ENCODE results near the gene GRID2IP. TPM values are rescaled to one million over a fixed set of nuclear protein-coding genes. Genes with fewer than 3 reads are reported as not detected.
"Not testable (repeated sequence)": the region's sequence is repeated elsewhere in the genome, so short reads cannot be mapped to it uniquely, and the experiment has no call there.

GRID2IP gene
- total RNA-seq, 2 donors from 2014 or later = 0.37 to 0.45 TPM

DNA sequence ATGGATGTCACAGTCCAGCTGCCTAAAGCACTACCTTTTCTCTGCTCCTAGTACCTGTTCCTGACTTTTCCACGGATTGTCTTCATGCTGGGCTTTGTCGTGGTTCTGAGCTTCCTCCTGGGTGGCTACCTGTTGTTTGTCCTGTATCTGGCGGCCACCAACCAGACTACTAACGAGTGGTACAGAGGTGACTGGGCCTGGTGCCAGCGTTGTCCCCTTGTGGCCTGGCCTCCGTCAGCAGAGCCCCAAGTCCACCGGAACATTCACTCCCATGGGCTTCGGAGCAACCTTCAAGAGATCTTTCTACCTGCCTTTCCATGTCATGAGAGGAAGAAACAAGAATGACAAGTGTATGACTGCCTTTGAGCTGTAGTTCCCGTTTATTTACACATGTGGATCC lies 37.3 kb upstream of the GRID2IP start:
- TF ChIP-seq, protein P1, sequence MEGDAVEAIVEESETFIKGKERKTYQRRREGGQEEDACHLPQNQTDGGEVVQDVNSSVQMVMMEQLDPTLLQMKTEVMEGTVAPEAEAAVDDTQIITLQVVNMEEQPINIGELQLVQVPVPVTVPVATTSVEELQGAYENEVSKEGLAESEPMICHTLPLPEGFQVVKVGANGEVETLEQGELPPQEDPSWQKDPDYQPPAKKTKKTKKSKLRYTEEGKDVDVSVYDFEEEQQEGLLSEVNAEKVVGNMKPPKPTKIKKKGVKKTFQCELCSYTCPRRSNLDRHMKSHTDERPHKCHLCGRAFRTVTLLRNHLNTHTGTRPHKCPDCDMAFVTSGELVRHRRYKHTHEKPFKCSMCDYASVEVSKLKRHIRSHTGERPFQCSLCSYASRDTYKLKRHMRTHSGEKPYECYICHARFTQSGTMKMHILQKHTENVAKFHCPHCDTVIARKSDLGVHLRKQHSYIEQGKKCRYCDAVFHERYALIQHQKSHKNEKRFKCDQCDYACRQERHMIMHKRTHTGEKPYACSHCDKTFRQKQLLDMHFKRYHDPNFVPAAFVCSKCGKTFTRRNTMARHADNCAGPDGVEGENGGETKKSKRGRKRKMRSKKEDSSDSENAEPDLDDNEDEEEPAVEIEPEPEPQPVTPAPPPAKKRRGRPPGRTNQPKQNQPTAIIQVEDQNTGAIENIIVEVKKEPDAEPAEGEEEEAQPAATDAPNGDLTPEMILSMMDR (IDR thresholded peaks at IDR 0.05) = no peak
- H3K9ac ChIP-seq (ENCODE audit: low read depth in 2 of 2, low read length in 2 of 2) = no peak overlapping the region
- intact Hi-C loops (cut with DNase I) = no loop called here
- DNase-seq = no peak
- H3K9me3 ChIP-seq = no peaks in the 10 kb centered on the region
- H3K27ac ChIP-seq = no peak overlapping the region
- no peaks in the 10 kb centered on the region for H3K27me3 ChIP-seq
- H3K4me3 ChIP-seq = no peak overlapping the region
- H3K36me3 ChIP-seq = no peaks in the 10 kb centered on the region
- H3K4me1 ChIP-seq = peaks cover 11% of the 10 kb centered on the region

DNA sequence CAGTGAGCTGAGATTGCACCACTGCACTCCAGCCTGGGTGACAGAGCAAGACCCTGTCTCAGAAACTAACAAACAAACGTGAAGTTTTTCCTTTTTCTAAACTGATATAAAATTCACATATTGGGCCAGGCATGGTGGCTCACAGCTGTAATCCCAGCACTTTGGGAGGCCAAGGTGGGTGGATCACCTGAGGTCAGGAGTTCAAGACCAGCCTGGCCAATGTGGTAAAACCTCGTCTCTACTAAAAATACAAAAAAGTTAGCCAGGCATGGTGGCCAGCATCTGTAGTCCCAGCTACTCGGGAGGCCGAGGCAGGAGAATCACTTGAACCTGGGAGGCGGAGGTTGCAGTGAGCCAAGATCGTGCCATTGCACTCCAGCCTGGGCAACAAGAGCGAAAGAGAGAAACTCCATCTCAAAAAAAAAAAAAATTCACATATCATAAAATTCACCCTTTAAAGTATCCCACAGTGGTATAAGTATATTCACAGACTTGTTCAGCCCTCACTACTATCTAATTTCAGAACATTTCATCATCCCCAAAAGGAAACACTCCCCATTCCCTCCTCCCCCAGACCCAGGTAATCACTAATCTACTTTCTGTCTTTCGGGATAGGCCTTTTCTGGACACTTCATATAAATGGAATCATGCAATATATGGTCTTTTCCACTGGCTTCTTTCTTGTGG lies 34.6 kb upstream of the GRID2IP start:
- H3K9ac ChIP-seq (ENCODE audit: low read depth in 2 of 2, low read length in 2 of 2); H3K9me3 ChIP-seq; DNase-seq; H3K4me1 ChIP-seq; H3K4me3 ChIP-seq; H3K27ac ChIP-seq; intact Hi-C loops (cut with DNase I); H3K27me3 ChIP-seq: not testable (repeated sequence)
- peaks cover 14% of the 10 kb centered on the region for H3K36me3 ChIP-seq

DNA sequence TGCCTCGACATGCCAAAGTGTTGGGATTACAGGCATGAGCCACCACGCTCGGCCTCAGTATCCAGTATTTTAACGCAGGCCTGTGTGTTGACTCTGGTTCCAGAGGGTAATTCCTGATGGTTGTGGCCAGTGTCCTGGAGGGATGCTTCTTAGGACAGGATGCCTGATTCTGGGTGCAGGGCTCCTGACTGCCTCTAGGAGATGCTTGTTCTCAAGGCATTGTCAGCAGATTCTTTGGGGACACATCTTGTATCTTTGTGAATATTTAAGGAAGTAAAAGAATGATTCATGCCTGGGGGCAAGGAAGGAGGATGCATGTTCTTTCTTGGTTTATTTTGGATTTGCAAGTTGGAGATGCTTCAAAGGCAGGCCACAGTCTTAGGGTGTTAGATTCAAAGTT lies 28.2 kb upstream of the GRID2IP start:
- H3K9me3 ChIP-seq = no peaks in the 10 kb centered on the region
- no peaks in the 10 kb centered on the region for H3K4me1 ChIP-seq
- no peak overlapping the region for H3K27ac ChIP-seq
- peaks cover 14% of the 10 kb centered on the region for H3K36me3 ChIP-seq
- H3K27me3 ChIP-seq = no peaks in the 10 kb centered on the region
- no peak overlapping the region for H3K9ac ChIP-seq (ENCODE audit: low read depth in 2 of 2, low read length in 2 of 2)
- TF ChIP-seq, protein P1 (IDR thresholded peaks at IDR 0.05) = no peak
- no peak overlapping the region for H3K4me3 ChIP-seq
- no peak for DNase-seq
- intact Hi-C loops (cut with DNase I) = no loop called here

DNA sequence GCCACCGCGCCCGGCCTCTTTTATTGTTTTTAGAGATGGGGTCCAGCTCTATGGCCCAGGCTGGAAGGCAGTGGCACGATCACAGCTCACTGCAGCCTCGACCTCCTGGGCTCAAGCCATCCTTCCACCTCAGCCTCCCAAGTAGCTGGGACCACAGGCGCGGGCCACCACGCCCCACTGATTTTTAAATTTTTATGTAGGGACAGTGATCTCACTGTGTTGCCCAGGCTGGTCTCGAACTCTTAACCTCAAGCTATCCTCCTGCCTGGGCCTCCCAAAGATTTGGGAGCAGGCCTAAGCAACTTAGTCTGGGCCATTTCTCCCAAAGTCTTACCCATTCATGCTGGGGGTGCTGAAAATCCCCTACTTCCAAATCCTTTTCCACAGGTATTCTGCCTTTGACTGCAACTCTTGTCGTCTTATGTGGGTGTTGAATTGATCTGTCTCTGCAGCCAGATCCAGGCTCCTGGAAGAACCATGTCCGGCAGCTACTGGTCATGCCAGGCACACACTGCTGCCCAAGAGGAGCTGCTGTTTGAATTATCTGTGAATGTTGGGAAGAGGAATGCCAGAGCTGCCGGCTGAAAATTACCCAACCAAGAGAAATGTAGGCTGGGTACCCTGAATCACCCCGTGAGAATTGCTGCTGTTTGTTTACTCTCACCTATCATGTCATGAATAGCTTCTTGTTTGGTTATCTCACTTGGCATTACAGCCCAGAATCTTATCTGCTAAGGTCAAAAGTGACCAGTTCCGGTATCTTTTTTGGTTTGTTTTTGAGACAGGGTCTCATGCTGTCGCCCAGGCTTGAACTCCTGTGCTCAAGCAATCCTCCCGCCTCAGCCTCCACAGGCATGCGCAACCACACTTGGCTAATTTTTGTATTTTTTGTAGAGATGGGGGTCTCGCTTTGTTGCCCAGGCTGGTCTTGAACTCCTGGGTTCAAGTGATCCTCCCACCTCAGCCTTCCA lies 27.1 kb upstream of the GRID2IP start:
- H3K36me3 ChIP-seq = peaks cover 14% of the 10 kb centered on the region
- H3K9ac ChIP-seq (ENCODE audit: low read depth in 2 of 2, low read length in 2 of 2) = peak overlapping the region in 1 of 2 donors; percentile 76
- TF ChIP-seq, protein P1 (IDR thresholded peaks at IDR 0.05) = no peak
- H3K27ac ChIP-seq = no peak overlapping the region
- H3K4me3 ChIP-seq = peak overlapping the region; percentile 61
- DNase-seq = no peak
- no peaks in the 10 kb centered on the region for H3K27me3 ChIP-seq
- no peaks in the 10 kb centered on the region for H3K9me3 ChIP-seq
- intact Hi-C loops (cut with DNase I) = no loop called here
- no peaks in the 10 kb centered on the region for H3K4me1 ChIP-seq

DNA sequence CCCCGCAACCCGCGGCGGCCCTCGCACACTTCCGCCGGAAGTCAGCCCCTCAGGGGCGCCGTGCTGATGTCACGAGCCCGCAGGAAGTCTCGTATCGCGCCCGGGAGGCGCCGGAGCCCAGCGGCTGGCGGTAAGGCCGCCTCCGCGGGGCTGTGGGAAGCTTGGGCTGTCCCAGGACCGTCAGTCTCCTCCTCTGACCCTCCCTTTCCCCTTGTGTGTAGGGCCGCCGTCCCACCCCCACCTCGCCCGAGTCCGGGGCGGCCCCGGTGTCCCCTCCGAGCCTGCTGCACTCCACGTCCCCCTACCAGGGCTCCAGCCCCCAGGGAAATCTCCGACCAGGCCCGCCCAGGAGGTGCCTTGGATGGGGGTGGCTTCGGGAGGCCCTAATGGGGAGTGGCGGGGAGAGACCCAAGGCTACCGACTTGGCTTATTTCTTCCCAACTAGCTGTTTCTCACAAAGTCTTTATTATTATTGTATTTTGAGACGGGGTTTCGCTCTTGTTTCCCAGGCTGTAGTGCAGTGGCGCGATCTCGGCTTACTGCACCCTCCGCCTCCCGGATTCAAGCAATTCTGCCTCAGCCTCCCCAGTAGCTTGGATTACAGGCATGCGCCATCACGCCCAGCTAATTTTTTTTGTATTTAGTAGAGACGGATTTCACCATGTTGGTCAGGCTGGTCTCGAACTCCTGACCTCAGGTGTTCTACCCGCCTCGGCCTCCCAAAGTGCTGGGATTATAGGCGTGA lies 26.3 kb upstream of the GRID2IP start, which contains the start of gene ZDHHC4:
TSS of gene ZDHHC4 (plus strand) at position 86 of the 745 bp plus-strand sequence. CDS start 3,108 bp downstream, outside the sequence.
- Histone ChIP-seq H3K27ac (peak within 1 kb of the TSS; percentile 80), H3K36me3 (peaks cover 11% of the 10 kb centered on the region), H3K4me1 (no peaks in the 10 kb centered on the region), H3K4me3 (peak within 1 kb of the TSS; percentile 61), H3K27me3 (no peaks in the 10 kb centered on the region), H3K9ac (ENCODE audit: low read depth in 2 of 2, low read length in 2 of 2) (peak within 1 kb of the TSS; percentile 76 to 78), H3K9me3 (no peaks in the 10 kb centered on the region)
- intact Hi-C loops (cut with DNase I) = no loop called here
- TF ChIP-seq, protein P1 (IDR thresholded peaks at IDR 0.05) = no peak
- peak; percentile 88 for DNase-seq

DNA sequence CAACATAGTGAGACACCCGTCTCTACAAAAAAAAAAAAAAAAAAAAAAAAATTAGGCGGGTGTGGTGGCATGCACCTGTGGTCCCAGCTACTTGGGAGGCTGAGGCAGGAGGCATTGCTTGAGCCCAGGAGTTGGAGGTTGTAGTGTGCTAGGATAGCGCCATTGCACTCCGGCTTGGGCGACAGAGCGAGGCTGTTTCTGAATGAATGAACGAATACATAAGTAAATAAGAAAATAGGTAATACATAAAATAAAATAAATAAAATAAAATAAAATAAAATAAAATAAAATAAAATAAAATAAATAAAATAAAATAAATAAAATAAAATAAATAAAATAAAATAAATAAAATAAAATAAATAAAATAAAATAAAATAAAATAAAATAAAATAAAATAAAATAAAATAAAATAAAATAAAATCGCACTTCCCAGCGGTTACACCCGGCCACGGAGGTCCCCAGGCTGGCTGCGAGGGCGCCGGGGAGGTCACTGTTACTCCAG lies 25.7 kb upstream of the GRID2IP start:
- H3K9me3 ChIP-seq = not testable (repeated sequence)

More for the DNA sequence above, 25.7 kb upstream of the GRID2IP start:
- H3K27me3 ChIP-seq; DNase-seq; intact Hi-C loops (cut with DNase I); H3K4me1 ChIP-seq; H3K36me3 ChIP-seq: not testable (repeated sequence)
- Histone ChIP-seq H3K4me3 (peak overlapping the region; percentile 61), H3K9ac (ENCODE audit: low read depth in 2 of 2, low read length in 2 of 2) (peak overlapping the region; percentile 76 to 78), H3K27ac (peak overlapping the region; percentile 80)
